Gastroesophageal sphincter (tissue), 4 donors: ENCODE data around the gene NEU4. TPM values are rescaled to one million over a fixed set of nuclear protein-coding genes. Genes with fewer than 3 reads are reported as not detected.

Experiments
- ATAC-seq: fragments of 150-250 bp; one replicate; pipeline ENCODE4 v1.9.1; 2016; ENCODE audit warnings: mild to moderate bottlenecking, moderate library complexity
- H3K27ac ChIP-seq, 4 donors: fragments of 200-600 bp; sonication (generic) in 3 of 4; 1 replicate in 3 of 4; 2 replicates in 1 of 4; pipeline ENCODE4 v1.5.1; 2016 to 2019
- H3K27me3 ChIP-seq: fragments of 200-600 bp; sonication (generic); one replicate; pipeline ENCODE4 v1.5.1; 2019
- H3K36me3 ChIP-seq, 2 donors: fragments of 200-600 bp; sonication (generic); one replicate each; pipeline ENCODE4 v1.5.1; 2019; ENCODE audit warnings: control low read depth in 1 of 2
- H3K4me1 ChIP-seq, 3 donors: fragments of 200-600 bp; sonication (generic); 1 replicate in 2 of 3; 2 replicates in 1 of 3; pipeline ENCODE4 v1.5.1; 2016 to 2019; ENCODE audit warnings: control low read depth in 2 of 3
- H3K4me3 ChIP-seq, 2 donors: fragments of 200-600 bp; sonication (generic); one replicate each; pipeline ENCODE4 v1.5.1; 2019; ENCODE audit warnings: mild to moderate bottlenecking in 1 of 2, moderate library complexity in 1 of 2
- H3K9me3 ChIP-seq, 3 donors: fragments of 200-600 bp; sonication (generic); one replicate each; pipeline ENCODE4 v1.5.1; 2017 to 2019; ENCODE audit warnings: control low read depth in 2 of 3
- CTCF ChIP-seq, 4 experiments: fragments of 200-600 bp in 2 of 4; fragments of 450-650 bp in 2 of 4; sonication (generic) in 1 of 4; IDR thresholded peaks; one replicate each; pipeline ENCODE4 v1.5.1; 2017 to 2019; ENCODE audit warnings: antibody characterized with exemption in 4 of 4, mild to moderate bottlenecking in 2 of 4, moderate library complexity in 2 of 4
- EP300 ChIP-seq: sonication (generic); formaldehyde crosslinking; IDR thresholded peaks from one replicate; pipeline ENCODE4 v1.6.1; 2017; ENCODE audit warnings: antibody characterized with exemption, mild to moderate bottlenecking
- POLR2A ChIP-seq, 2 donors: fragments of 450-650 bp; IDR thresholded peaks; one replicate each; pipeline ENCODE4 v1.6.1; 2017; ENCODE audit warnings: antibody characterized with exemption in 2 of 2, mild to moderate bottlenecking in 2 of 2, moderate library complexity in 1 of 2
- POLR2AphosphoS5 ChIP-seq: sonication (generic); formaldehyde crosslinking; IDR thresholded peaks from one replicate; pipeline ENCODE4 v1.6.1; 2017; ENCODE audit warnings: antibody characterized with exemption
- WGBS, 2 donors: methylation state at CpG; one replicate each; pipeline ENCODE4 v1.1.5; 2018; ENCODE audit warnings: low coverage in 1 of 2; 5-methylcytosine and 5-hydroxymethylcytosine counted together
- total RNA-seq, 4 donors: library from RNA; depleted of rRNA; stranded (reverse); fragments of >200 nt; gene quantifications; one replicate each; pipeline ENCODE4 v1.1.0, GENCODE V29; 2016

Gene NEU4
- total RNA-seq, 4 donors from 2014 or later, result 0.47 to 2.0 TPM; not detected in 2

GRCh38 chr2:241857041-241857541 is 48.1 kb downstream of the NEU4 start:
- Histone ChIP-seq H3K4me3 (no peak overlapping the region), H3K4me1 (peaks cover 0 to 32% (median 19%) of the 10 kb centered on the region in 3 donors), H3K27ac (no peak overlapping the region), H3K9me3 (no peaks in the 10 kb centered on the region), H3K27me3 (peaks cover 20% of the 10 kb centered on the region), H3K36me3 (no peaks in the 10 kb centered on the region)
- 84 to 93% methylated on average over 5 to 16 of the region's 28 CpGs for WGBS, 2 donors
- no peak for ATAC-seq
- no peak for TF ChIP-seq POLR2A (IDR thresholded peaks at IDR 0.05)
- TF ChIP-seq CTCF (IDR thresholded peaks at IDR 0.05), result no peak
- no peak for TF ChIP-seq EP300
- TF ChIP-seq POLR2AphosphoS5, result no peak

GRCh38 chr2:241857572-241858121 is 48.7 kb downstream of the NEU4 start:
- H3K36me3 ChIP-seq, result no peaks in the 10 kb centered on the region
- TF ChIP-seq POLR2A (IDR thresholded peaks at IDR 0.05) (no peak), EP300 (no peak), POLR2AphosphoS5 (no peak), CTCF (IDR thresholded peaks at IDR 0.05) (no peak)
- H3K4me1 ChIP-seq, result peaks cover 0 to 32% (median 19%) of the 10 kb centered on the region in 3 donors
- ATAC-seq, result no peak
- peak overlapping the region in 1 of 4 donors; percentile 85 for H3K27ac ChIP-seq
- peaks cover 22% of the 10 kb centered on the region for H3K27me3 ChIP-seq
- peak overlapping the region in 1 of 2 donors; percentile 41 for H3K4me3 ChIP-seq
- WGBS, 2 donors, result 100% methylated on average over 1 of the region's 18 CpGs; no CpG with 5 or more reads in 1 of the 2 donors
- H3K9me3 ChIP-seq, result no peaks in the 10 kb centered on the region

- H3K9me3 ChIP-seq, result no peaks in the 10 kb centered on the region
- H3K36me3 ChIP-seq, result no peaks in the 10 kb centered on the region
- H3K4me1 ChIP-seq, result peaks cover 0 to 36% (median 19%) of the 10 kb centered on the region in 3 donors
- peak within 1 kb of the TSS in 1 of 2 donors; percentile 41 for H3K4me3 ChIP-seq
- 79 to 80% methylated on average over 1 to 5 of the region's 28 CpGs for whole genome bisulfite sequencing, 2 donors
- H3K27me3 ChIP-seq, result peaks cover 30% of the 10 kb centered on the region
- ATAC-seq, result no peak
- H3K27ac ChIP-seq, result peak within 1 kb of the TSS in 3 of 4 donors; percentile 78 to 88 (median 85)
- no peak for TF ChIP-seq POLR2A (IDR thresholded peaks at IDR 0.05)
- TF ChIP-seq EP300, result no peak
- TF ChIP-seq POLR2AphosphoS5, result no peak
- TF ChIP-seq CTCF (IDR thresholded peaks at IDR 0.05), result no peak
Observed at GRCh38 chr2:241858206-241859016, 49.4 kb downstream of the NEU4 start, which contains the start of gene PDCD1. TSS of gene PDCD1 (minus strand) at chr2:241858894. CDS start at chr2:241858838, 56 bp downstream.

GRCh38 chr2:241859017-241859435 is 50.0 kb downstream of the NEU4 start:
- 30 to 32% methylated on average over 2 to 5 of the region's 9 CpGs for WGBS, 2 donors
- TF ChIP-seq CTCF (IDR thresholded peaks at IDR 0.05), result no peak
- no peak for TF ChIP-seq POLR2AphosphoS5
- TF ChIP-seq POLR2A (IDR thresholded peaks at IDR 0.05), result no peak
- TF ChIP-seq EP300, result no peak
- H3K4me1 ChIP-seq, result peaks cover 0 to 40% (median 19%) of the 10 kb centered on the region in 3 donors
- H3K27me3 ChIP-seq, result peaks cover 36% of the 10 kb centered on the region
- no peaks in the 10 kb centered on the region for H3K36me3 ChIP-seq
- ATAC-seq, result no peak
- H3K4me3 ChIP-seq, result peak overlapping the region in 1 of 2 donors; percentile 41
- H3K9me3 ChIP-seq, result no peaks in the 10 kb centered on the region
- H3K27ac ChIP-seq, result peak overlapping the region in 3 of 4 donors; percentile 78 to 88 (median 85)
